Cardiac muscle cell (in vitro differentiated cells and primary cell): Measurements from ENCODE around the gene ZSWIM6. TPM values are rescaled to one million over a fixed set of nuclear protein-coding genes. Genes with fewer than 3 reads are reported as not detected.
A peak's percentile ranks its signal among the peaks of the same experiment; 100 is the strongest.

Experiments
- DNase-seq, 2 donors: peaks; one replicate each; pipeline versions ENCODE4 v3.0.0 to v3.0.0-alpha.2; 2010 to 2017; ENCODE audit warnings: low read depth in 1 of 2, low spot score in 1 of 2
- H3K27ac ChIP-seq: fragments of 200-600 bp; sonication (generic); 2 replicates; pipeline ENCODE4 v1.5.1; 2016
- H3K27me3 ChIP-seq: fragments of 200-600 bp; sonication (generic); 2 replicates; pipeline ENCODE4 v1.6.0; 2016; ENCODE audit warnings: control low read depth
- H3K36me3 ChIP-seq: fragments of 200-600 bp; sonication (generic); 2 replicates; pipeline ENCODE4 v1.5.1; 2016; ENCODE audit warnings: control low read depth
- H3K4me1 ChIP-seq: fragments of 200-600 bp; sonication (generic); 2 replicates; pipeline ENCODE4 v1.8.1; 2017; ENCODE audit warnings: low read depth, mild to moderate bottlenecking, mixed run types
- H3K4me3 ChIP-seq: fragments of 200-600 bp; sonication (generic); 2 replicates; pipeline ENCODE4 v1.5.1; 2016; ENCODE audit warnings: mild to moderate bottlenecking
- H3K9me3 ChIP-seq: fragments of 200-600 bp; sonication (generic); 2 replicates; pipeline ENCODE4 v1.5.1; 2017; ENCODE audit warnings: low read depth, mild to moderate bottlenecking, control low read depth
- CTCF ChIP-seq: IDR thresholded peaks from 2 replicates; pipeline ENCODE4 v1.5.1; 2012; ENCODE audit warnings: low read depth, mild to moderate bottlenecking, low read length
- polyA plus RNA-seq: library from polyadenylated mRNA; unstranded; fragments of >200 nt; fragmentation: Nextera tagmentation; extraction: Ambion mirVana; gene quantifications from 2 replicates; pipeline ENCODE4 v1.2.1, GENCODE V29; 2016
- total RNA-seq: library from RNA; depleted of rRNA; stranded (reverse); fragments of >200 nt; gene quantifications from 2 replicates; pipeline ENCODE4 v1.2.3, GENCODE V29; 2016

The ZSWIM6 gene
- total and polyA plus RNA-seq, 2 experiments from 2014 or later, result 3.4 to 8.3 TPM

- Histone ChIP-seq H3K9me3 (no peaks in the 10 kb centered on the region), H3K4me1 (peaks cover 19% of the 10 kb centered on the region), H3K4me3 (no peak overlapping the region), H3K36me3 (no peaks in the 10 kb centered on the region), H3K27me3 (no peaks in the 10 kb centered on the region), H3K27ac (no peak overlapping the region)
- DNase-seq, result no peak
- TF ChIP-seq CTCF, result no peak
These were observed 22.1 kb downstream of the ZSWIM6 start for GRCh38 chr5:61354199-61354598.

GRCh38 chr5:61357745-61358144, 25.7 kb downstream of the ZSWIM6 start:
- peak in 1 of 2 donors; percentile 11 for DNase-seq
- no peak overlapping the region for H3K27ac ChIP-seq
- peaks cover 20% of the 10 kb centered on the region for H3K4me1 ChIP-seq
- no peaks in the 10 kb centered on the region for H3K36me3 ChIP-seq
- H3K4me3 ChIP-seq, result no peak overlapping the region
- no peaks in the 10 kb centered on the region for H3K9me3 ChIP-seq
- H3K27me3 ChIP-seq, result no peaks in the 10 kb centered on the region
- peak; percentile 33 for TF ChIP-seq CTCF

- Histone ChIP-seq H3K27me3 (no peaks in the 10 kb centered on the region), H3K27ac (no peak overlapping the region), H3K4me3 (no peak overlapping the region), H3K36me3 (no peaks in the 10 kb centered on the region), H3K9me3 (no peaks in the 10 kb centered on the region), H3K4me1 (peaks cover 20% of the 10 kb centered on the region)
- DNase-seq, result peak; percentile 23 to 24
- TF ChIP-seq CTCF, result peak; percentile 25
These were observed 30.8 kb downstream of the ZSWIM6 start for GRCh38 chr5:61362796-61363368.

GRCh38 chr5:61363401-61364114, 31.5 kb downstream of the ZSWIM6 start:
- H3K4me1 ChIP-seq, result peaks cover 26% of the 10 kb centered on the region
- H3K4me3 ChIP-seq, result no peak overlapping the region
- no peaks in the 10 kb centered on the region for H3K36me3 ChIP-seq
- no peak for DNase-seq
- no peaks in the 10 kb centered on the region for H3K27me3 ChIP-seq
- TF ChIP-seq CTCF, result no peak
- no peaks in the 10 kb centered on the region for H3K9me3 ChIP-seq
- no peak overlapping the region for H3K27ac ChIP-seq

- no peaks in the 10 kb centered on the region for H3K9me3 ChIP-seq
These were observed 34.6 kb downstream of the ZSWIM6 start for GRCh38 chr5:61366497-61367240.

More at GRCh38 chr5:61366497-61367240, 34.6 kb downstream of the ZSWIM6 start:
- H3K36me3 ChIP-seq, result no peaks in the 10 kb centered on the region
- TF ChIP-seq CTCF, result no peak
- peaks cover 20% of the 10 kb centered on the region for H3K4me1 ChIP-seq
- no peak overlapping the region for H3K4me3 ChIP-seq
- H3K27ac ChIP-seq, result no peak overlapping the region
- no peak for DNase-seq
- H3K27me3 ChIP-seq, result no peaks in the 10 kb centered on the region
